ENCODE results near the gene UNC5CL.

- no peak for TF ChIP-seq CTCF (IDR thresholded peaks at IDR 0.05)
- no peak for TF ChIP-seq POLR2A (IDR thresholded peaks at IDR 0.05)
Observed at GRCh38 chr6:41085182-41085581, 46.2 kb upstream of the UNC5CL start.
